Type B pancreatic cell (in vitro differentiated cells): Measurements from ENCODE around the gene RNF10. TPM values are rescaled to one million over a fixed set of nuclear protein-coding genes. Genes with fewer than 3 reads are reported as not detected.
"Not testable (repeated sequence)": the region's sequence is repeated elsewhere in the genome, so short reads cannot be mapped to it uniquely, and the experiment has no call there.

Source experiments
- DNase-seq: peaks from one replicate; pipeline ENCODE4 v3.0.0; 2021; ENCODE audit warnings: mixed read lengths; ENCODE audit not compliant: unreplicated experiment; ENCODE audit errors: extremely low spot score
- H3K27ac Mint-ChIP-seq: 2 replicates; pipeline ENCODE4 v1.8.0; 2021; ENCODE audit warnings: mild to moderate bottlenecking, mixed read lengths
- H3K27me3 Mint-ChIP-seq: 2 replicates; pipeline ENCODE4 v1.8.0; 2021; ENCODE audit warnings: mixed read lengths
- H3K36me3 Mint-ChIP-seq: 2 replicates; pipeline ENCODE4 v1.8.0; 2021; ENCODE audit warnings: mixed read lengths
- H3K4me1 Mint-ChIP-seq: one replicate; pipeline ENCODE4 v1.8.0; 2021; ENCODE audit warnings: mixed read lengths; ENCODE audit not compliant: unreplicated experiment
- H3K4me3 Mint-ChIP-seq: 2 replicates; pipeline ENCODE4 v1.8.0; 2021; ENCODE audit warnings: mild to moderate bottlenecking, mixed read lengths
- H3K9me3 Mint-ChIP-seq: 2 replicates; pipeline ENCODE4 v1.8.0; 2021; ENCODE audit warnings: mixed read lengths
- total RNA-seq: library from RNA; stranded (reverse); gene quantifications from 2 replicates; pipeline ENCODE4 v1.2.1, GENCODE V29; 2021; ENCODE audit warnings: low replicate concordance
- TF ChIP-seq, protein P1 (sequence below): fragments of 200-600 bp; sonication (generic); conservative IDR thresholded peaks from 2 replicates; pipeline ENCODE4 v1.5.0; 2021; ENCODE audit warnings: antibody characterized with exemption, mild to moderate bottlenecking

The RNF10 gene
- total RNA-seq, 1 donor from 2014 or later = 188 TPM

DNA sequence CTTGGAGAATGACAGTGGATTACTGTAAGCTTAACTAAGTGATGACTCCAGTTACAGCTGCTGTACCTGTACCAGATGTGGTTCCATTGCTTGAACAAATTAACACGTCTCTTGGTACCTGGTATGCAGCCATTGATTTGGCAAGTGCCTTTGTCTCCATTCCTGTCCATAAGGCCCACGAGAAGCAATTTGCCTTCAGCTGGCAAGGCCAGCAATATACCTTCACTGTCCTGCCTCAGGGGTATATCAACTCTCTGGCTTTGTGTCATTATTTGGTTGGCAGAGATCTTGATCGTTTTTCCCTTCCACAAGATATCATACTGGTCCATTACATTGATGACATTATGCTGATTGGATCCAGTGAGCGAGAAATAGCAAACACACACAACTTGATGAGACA is 76.4 kb downstream of the RNF10 start:
- no peaks in the 10 kb centered on the region for H3K9me3 Mint-ChIP-seq
- H3K4me3 Mint-ChIP-seq = no peak overlapping the region
- no peak for DNase-seq
- no peak overlapping the region for H3K27ac Mint-ChIP-seq
- no peaks in the 10 kb centered on the region for H3K4me1 Mint-ChIP-seq
- no peaks in the 10 kb centered on the region for H3K36me3 Mint-ChIP-seq
- TF ChIP-seq, protein P1, sequence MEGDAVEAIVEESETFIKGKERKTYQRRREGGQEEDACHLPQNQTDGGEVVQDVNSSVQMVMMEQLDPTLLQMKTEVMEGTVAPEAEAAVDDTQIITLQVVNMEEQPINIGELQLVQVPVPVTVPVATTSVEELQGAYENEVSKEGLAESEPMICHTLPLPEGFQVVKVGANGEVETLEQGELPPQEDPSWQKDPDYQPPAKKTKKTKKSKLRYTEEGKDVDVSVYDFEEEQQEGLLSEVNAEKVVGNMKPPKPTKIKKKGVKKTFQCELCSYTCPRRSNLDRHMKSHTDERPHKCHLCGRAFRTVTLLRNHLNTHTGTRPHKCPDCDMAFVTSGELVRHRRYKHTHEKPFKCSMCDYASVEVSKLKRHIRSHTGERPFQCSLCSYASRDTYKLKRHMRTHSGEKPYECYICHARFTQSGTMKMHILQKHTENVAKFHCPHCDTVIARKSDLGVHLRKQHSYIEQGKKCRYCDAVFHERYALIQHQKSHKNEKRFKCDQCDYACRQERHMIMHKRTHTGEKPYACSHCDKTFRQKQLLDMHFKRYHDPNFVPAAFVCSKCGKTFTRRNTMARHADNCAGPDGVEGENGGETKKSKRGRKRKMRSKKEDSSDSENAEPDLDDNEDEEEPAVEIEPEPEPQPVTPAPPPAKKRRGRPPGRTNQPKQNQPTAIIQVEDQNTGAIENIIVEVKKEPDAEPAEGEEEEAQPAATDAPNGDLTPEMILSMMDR = no peak
- peaks cover 46% of the 10 kb centered on the region for H3K27me3 Mint-ChIP-seq

GRCh38 chr12:120611534-120611933 is 77.4 kb downstream of the RNF10 start:
- H3K9me3 Mint-ChIP-seq, H3K4me3 Mint-ChIP-seq, DNase-seq, H3K36me3 Mint-ChIP-seq, H3K27ac Mint-ChIP-seq, H3K4me1 Mint-ChIP-seq: not testable (repeated sequence)
- peaks cover 46% of the 10 kb centered on the region for H3K27me3 Mint-ChIP-seq

DNA sequence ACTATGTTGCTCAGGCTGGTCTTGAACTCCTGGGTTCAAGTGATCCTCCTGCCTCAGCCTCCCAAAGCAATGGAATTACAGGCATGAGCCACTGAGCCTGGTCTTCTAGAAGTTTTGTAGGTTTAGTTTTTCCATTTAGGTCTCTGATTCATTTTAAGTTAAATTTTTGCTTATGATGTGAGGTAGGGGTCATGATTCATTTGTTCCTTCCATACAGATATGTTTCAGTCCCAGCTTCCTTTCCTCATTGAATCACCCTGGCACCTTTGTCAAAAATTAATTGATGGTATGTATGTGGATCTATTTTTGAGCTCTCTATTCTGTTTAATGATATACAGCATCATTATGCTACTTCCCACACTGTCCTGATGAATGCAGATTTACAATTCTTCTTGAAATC is 80.7 kb downstream of the RNF10 start:
- TF ChIP-seq, protein P1 = no peak
- H3K4me1 Mint-ChIP-seq = no peaks in the 10 kb centered on the region
- no peak overlapping the region for H3K4me3 Mint-ChIP-seq
- no peaks in the 10 kb centered on the region for H3K36me3 Mint-ChIP-seq
- H3K27ac Mint-ChIP-seq = no peak overlapping the region
- no peak for DNase-seq
- no peaks in the 10 kb centered on the region for H3K9me3 Mint-ChIP-seq
- H3K27me3 Mint-ChIP-seq = peaks cover 59% of the 10 kb centered on the region

- not testable (repeated sequence) for H3K27ac Mint-ChIP-seq, H3K36me3 Mint-ChIP-seq, DNase-seq, H3K4me1 Mint-ChIP-seq, H3K4me3 Mint-ChIP-seq, H3K9me3 Mint-ChIP-seq
- H3K27me3 Mint-ChIP-seq = peaks cover 53% of the 10 kb centered on the region
These were observed 83.0 kb downstream of the RNF10 start for GRCh38 chr12:120617193-120617592.

DNA sequence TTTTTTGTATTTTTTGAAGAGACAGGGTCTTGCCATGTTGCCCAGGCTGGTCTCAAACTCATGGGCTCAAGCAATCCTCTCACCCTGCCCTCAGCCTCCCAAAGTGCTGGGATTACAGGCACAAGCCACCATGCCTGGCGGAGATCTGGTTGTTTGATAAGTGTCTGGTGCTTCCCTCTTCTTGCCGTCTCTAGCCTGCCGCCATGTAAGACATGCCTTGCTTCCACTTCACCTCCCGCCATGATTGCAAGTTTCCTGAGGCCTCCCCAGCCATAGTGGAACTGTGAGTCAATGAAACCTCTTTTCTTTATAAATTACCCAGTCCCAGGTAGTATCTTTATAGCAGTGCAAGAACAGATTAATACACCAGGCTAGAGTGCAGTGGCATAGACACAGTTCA is 83.6 kb downstream of the RNF10 start:
- peaks cover 53% of the 10 kb centered on the region for H3K27me3 Mint-ChIP-seq

DNA sequence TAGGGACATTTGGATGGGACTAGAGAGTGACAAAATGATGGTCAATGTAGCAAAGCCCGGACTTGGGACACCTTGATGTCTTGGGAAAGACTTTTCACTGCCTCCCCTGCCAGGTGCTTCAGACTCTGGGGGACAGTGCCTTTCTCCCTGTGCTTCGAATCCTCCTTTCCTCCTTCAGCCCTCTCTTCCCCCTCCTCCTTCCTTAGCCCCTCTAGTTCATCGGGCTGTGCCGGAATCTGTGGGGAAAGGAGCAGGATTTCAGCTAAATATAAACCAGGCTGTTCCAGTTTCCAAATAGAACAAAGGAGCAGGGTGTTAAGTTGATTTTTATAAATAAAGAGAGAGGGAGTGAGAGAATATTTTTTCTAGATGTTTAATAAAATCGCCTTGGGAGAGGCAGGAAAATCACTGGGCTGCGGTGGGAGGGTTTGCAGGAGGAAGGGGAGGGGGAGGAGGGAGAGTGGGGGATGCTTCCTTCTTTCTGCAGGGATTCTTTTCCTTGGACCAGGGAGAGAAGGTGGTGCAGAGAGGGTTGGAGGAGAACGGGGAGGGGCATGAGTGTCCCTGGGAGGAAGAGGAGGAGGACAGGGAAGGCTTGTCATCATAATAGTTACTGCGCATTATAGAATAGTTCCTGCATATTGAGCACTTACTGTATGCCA is 84.9 kb downstream of the RNF10 start:
- TF ChIP-seq, protein P1 = no peak
- H3K27ac Mint-ChIP-seq = no peak overlapping the region
- no peak for DNase-seq
- peaks cover 49% of the 10 kb centered on the region for H3K27me3 Mint-ChIP-seq
- no peaks in the 10 kb centered on the region for H3K9me3 Mint-ChIP-seq
- no peaks in the 10 kb centered on the region for H3K36me3 Mint-ChIP-seq
- no peaks in the 10 kb centered on the region for H3K4me1 Mint-ChIP-seq
- no peak overlapping the region for H3K4me3 Mint-ChIP-seq

More for the DNA sequence above, 83.6 kb downstream of the RNF10 start:
- H3K36me3 Mint-ChIP-seq, DNase-seq, H3K4me3 Mint-ChIP-seq, H3K9me3 Mint-ChIP-seq, H3K27ac Mint-ChIP-seq, H3K4me1 Mint-ChIP-seq: not testable (repeated sequence)

- no peak overlapping the region for H3K4me3 Mint-ChIP-seq
- no peaks in the 10 kb centered on the region for H3K4me1 Mint-ChIP-seq
- no peak overlapping the region for H3K27ac Mint-ChIP-seq
- no peak for DNase-seq
- TF ChIP-seq, protein P1 = no peak
- H3K9me3 Mint-ChIP-seq = no peaks in the 10 kb centered on the region
- H3K36me3 Mint-ChIP-seq = no peaks in the 10 kb centered on the region
- H3K27me3 Mint-ChIP-seq = peaks cover 41% of the 10 kb centered on the region
These were observed 86.5 kb downstream of the RNF10 start for GRCh38 chr12:120620624-120621023.
